ENCODE results near the gene KCNK6.
A peak's percentile ranks its signal among the peaks of the same experiment; 100 is the strongest.

The KCNK6 gene

DNA sequence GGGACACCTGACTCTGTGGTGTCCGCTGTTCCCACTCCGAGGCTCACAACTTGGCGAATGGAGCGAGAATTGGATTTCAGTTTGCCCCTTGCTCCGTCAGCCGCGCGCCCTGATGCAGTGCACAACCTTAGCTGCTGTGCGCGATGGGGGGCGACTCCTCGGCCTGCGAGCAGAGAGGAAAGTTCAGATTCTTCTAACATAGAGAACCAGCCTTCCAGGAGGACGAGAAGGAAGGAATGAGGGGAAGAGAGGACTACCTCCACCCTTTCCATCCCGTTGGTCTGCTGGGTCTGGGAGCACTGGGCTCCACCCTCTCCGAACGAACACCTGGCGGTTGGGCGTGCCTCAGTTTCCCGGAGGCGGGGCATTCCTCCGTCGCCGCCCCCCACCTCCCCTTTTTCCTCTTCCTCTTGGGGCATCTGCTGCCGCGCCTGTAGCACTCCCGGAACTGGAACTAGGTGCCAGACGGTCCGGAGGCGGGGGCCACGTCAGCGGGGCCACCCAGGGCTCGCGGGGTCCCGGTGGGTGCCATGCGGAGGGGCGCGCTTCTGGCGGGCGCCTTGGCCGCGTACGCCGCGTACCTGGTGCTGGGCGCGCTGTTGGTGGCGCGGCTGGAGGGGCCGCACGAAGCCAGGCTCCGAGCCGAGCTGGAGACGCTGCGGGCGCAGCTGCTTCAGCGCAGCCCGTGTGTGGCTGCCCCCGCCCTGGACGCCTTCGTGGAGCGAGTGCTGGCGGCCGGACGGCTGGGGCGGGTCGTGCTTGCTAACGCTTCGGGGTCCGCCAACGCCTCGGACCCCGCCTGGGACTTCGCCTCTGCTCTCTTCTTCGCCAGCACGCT, at the start of gene KCNK6:
KCNK6 (plus strand) TSS at position 425 of the 838 bp plus-strand sequence; CDS start at position 531, 106 bp downstream.
- DNase-seq (ENCODE audit: low spot score) = peak; percentile 74

DNA sequence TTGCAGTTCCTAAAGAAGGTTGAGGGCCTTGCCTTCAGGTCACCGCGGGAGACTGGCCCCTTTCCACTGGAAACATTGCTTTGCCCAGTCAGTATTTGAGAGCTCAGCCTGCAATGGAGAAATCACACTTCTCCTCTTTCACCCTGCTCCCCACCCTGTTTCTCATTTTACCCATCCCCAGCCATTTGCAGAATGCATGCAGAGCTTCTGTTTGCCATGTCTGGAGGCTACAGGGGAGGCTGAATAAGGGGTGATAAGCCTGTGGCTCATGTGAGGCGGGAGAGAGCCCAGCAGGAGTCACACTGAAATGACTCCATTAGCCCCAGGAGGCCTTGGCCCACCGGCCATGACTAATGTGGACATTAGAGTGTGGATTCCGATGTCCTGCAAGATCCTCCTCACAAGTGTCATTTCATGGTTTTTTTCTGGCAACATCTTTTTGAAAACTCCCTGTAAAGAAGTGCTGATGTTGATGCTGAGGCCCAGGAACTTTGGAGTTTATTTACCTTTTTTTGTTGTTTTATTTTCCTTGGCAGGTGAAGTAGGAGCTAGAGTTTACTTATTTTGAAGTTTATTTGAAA, 49.0 kb upstream of the KCNK6 start:
- peak; percentile 48 for DNase-seq (ENCODE audit: low spot score)

DNA sequence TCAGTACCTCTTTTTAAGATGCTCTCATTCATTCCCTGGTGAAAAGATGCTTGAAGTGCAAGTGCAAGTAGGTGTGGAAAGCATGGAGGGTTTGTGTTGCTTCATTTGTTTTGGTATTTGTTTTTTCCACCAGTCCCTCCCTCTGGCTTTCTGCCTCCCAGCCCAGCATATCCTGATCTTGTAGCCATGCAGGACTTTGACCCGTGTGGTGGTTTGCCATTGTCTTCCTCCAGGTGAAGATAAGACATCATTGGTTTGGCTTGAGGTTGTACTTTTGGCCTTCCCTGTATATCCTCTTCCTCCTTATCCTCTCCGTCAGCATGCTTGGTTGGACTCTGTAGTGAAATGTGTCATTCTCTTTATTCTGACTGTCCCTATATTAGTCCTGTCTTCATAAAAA, 46.1 kb upstream of the KCNK6 start:
- DNase-seq (ENCODE audit: low spot score) = peak; percentile 81

DNA sequence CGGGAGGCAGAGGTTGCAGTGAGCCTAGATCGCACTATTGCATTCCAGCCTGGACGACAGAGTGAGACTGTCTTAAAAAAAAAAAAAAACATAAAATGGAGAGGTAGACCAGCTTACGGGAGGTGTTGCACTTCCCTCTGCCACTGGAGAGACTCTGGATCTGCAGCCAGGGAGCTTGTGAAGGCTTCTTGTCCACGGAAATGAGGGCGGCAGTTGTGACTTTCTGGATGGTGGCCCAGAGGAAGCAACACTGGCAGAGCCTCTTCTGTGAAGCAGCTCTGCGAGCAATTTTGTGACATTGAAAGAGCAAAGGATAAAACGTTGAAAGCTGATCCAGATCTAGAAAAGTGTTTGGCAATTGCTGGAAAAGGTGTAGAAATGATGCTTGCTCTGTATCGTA, 44.9 kb upstream of the KCNK6 start:
- DNase-seq (ENCODE audit: low spot score) = no peak

DNA sequence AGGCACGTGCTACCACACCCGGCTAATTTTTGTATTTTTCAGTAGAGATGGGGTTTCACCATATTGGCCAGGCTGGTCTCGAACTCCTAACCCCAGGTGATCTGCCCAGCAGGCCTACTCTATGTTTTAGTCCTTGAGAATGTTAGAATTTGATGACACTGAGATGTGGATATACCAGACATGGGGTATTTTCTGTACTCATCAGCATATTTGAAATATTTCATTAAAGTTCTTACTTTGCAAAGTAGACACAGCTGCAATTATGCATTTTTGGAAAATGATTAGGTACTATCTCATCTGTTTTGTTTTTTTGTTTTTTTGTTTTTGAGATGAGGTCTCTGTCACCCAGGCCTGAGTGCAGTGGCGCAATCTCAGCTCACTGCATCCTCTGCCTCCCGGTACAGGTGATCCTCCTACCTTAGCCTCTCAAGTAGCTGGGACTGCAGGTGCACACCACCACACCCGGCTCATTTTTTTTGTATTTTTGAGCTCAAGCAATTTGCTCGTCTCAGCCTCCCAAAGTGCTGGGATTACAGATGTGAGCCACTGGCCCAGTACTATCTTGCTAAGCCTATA, 42.6 kb upstream of the KCNK6 start:
- no peak for DNase-seq (ENCODE audit: low spot score)

DNA sequence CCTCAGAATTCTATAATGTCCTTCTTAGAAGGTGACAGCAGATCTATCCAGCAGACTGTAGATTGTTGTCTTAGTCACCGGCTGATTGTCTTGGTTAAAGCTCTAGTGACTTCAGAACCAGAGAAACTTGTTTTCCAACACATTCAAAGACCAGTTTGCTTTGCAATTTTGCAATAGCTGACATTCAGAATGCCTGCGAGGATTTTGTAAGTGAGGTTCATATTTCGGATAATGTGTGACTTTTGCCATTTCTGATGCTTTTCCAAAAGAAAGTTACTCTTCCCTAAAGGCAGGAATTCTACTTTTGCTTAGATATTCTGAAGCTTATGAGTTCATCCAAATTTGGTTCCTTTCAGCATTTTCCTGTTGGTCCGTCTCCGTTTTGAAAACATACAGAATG, 42.1 kb upstream of the KCNK6 start:
- no peak for DNase-seq (ENCODE audit: low spot score)

DNA sequence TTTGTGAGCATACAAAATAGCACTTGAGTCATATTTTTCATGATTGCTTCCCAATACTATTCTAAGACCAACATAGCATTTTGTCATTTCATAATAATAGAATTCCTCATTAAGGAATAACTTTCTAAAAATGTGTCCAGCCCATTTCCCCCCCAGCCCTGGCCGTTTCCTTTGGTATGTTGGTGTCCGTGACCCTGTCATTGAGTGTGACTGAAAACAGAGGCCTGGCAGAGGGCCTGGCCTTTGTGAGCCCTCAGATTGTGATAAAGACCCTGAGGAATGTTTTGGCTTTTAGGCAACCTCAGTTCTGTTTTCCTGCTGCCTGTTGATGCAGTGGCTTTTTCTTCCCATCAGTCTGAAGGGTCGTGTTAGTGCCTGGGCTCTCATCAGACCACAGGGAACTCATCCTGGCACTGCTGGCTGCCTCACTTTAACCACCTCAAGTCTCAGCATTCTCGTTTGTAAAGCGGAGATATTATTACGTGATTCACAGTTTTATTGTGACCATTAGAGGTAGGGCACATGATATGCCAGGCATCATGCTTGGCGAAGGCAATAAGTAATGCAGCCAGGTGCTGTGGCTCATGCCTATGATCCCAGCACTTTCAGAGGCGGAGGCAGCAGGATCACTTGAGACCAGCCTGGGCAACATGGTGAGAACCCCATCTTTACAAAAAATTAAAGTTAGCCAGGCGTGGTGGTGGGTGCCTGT, 41.5 kb upstream of the KCNK6 start:
- DNase-seq (ENCODE audit: low spot score) = no peak

DNA sequence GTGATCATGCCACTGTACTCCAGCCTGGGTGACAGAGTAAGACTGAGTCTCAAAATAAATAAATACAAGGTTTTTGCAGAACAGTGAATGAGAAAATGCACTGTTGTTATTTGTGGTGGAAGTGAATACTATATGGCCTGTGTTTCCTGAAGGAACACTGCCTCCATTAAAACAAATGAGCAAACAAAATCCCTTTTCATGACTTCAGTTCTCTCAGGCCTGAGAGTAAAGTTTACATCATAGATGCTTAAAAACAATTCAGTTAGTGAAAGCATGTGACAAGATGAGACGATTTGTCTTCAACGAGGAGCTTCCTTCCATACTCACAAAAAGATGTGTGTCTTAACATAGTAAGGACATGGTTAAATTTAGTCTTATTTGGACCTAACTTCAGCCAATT, 40.9 kb upstream of the KCNK6 start:
- no peak for DNase-seq (ENCODE audit: low spot score)

DNA sequence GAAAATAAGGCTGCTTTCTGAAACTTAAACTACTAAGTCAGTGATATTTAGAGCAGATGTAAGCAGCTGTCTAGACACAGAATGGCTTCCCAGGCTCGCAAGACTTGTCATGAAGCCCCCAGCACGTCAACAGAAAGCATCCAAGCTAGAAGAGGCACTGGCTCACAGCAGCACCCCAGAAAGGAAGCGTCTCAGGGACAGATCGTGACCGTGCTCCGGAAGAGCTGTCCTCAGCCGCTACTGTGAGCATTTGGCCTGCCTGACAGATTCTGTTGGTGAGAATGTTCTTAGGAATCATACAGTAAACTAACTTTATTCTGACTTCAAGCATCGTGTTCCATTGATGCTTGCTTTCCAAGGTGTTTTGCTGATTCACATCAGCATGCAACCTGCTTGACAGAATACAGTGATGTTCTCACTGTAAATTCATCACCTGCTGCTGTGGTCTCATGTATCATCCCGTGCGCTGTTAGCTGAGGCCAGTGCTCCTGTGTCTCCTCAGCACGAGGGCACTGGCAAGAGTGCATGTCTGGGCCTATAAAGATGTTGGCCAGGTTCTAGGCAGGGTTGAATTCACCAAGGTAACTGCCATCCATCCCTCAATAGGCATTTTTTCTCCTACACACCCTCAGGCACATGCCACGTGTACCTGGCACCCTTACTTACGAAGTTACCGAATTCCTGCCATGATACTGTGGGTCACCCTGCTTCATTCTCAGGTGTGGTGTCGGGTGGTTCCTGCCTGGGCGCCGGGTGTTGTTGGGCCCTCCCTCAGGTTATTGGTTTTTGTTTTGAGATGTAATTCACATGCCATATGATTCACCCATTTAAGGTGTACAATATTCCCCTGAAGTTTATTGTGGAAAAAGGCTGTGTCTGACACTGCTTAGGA, 39.4 kb upstream of the KCNK6 start:
- DNase-seq (ENCODE audit: low spot score) = no peak

DNA sequence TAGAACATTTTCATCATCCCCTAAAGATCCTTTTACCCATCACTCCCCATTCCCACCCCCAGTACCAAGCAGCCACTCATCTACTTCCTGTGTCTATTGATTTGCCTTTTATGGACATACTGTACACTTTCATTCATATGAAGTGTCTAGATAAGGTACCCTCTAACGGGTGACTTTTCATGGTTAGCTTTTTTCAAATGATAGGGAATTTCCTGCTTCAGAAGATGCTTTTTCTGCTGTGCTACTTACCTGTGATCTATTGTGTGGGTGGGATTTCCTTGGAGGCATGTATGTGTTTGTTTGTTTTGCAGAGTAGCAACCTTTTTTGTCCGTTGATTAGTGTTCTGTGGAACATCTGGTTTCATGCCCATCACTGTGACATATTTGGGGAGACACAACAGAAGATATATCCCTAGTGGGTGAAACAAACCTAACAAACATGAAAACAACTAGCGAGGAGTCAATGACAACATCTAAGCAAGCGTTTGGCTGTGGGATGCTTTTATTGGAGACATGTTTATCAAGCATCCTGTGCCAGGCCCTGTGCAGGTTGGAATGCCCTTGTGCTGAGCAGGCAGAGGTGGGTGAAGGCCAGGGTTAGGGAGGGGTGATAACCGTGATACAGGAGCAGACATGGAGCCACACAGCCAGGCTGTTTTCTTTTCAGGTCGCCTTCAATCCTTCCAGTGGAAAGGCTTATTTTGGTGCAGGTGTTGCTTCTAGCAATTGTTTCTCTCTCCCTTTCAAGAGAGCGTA, 37.7 kb upstream of the KCNK6 start:
- DNase-seq (ENCODE audit: low spot score) = no peak

DNA sequence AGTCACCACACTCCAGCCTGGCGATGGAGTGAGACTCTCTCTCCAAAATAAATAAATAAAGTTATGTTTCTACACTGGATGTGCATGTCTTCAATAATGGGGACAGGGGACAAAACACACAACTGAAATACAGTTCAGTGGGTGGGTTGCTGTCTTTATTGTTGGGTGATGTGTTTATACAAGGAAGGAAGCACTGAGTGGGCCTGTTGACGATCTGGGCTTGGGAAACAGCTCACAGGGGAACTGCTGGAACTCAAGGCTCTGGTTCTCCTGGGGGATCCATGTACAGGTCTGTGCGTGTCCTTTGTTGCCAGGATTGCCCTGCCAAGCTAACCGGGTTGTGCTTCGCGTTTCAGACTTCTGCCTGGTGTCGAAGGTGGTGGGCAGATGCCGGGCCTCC, 36.4 kb upstream of the KCNK6 start:
- no peak for DNase-seq (ENCODE audit: low spot score)

DNA sequence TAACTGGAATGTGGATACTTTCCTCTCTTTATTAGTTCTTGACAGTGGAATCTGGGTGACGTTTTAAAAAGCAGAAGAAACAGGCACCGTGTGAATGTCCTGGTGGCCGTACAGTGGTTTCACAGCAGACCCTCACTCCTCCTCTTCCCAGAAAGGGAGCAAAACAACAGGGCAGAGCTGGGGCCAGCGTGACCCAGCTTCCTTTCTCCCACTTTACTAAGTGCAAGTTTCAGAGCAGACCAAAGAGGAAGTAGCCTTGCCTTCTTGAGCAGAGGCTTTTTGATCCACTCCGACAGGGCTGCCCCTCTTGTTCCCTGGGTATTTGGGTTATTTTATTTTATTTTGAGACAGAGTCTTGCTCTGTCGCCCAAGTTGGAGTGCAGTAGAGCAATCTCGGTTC, 35.2 kb upstream of the KCNK6 start:
- no peak for DNase-seq (ENCODE audit: low spot score)

DNA sequence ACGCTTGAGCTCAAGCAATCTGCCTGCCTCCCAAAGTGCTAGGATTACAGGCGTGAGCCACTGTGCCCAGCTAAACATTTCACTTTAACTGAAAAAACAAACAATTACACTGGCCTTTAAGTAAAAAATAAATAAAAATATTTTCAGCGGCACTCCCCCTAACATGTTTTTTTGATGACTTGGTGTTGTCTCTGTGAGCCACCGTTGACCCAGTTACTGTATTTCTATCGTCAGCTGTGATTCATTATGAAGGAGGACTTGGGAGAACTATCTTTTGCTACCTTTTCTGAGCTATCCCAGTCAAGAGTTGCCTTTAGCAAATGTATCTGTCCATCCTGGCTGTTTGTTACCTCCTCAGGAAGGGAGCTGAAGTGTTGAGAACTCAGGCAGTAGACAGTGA, 34.1 kb upstream of the KCNK6 start:
- DNase-seq (ENCODE audit: low spot score) = no peak

DNA sequence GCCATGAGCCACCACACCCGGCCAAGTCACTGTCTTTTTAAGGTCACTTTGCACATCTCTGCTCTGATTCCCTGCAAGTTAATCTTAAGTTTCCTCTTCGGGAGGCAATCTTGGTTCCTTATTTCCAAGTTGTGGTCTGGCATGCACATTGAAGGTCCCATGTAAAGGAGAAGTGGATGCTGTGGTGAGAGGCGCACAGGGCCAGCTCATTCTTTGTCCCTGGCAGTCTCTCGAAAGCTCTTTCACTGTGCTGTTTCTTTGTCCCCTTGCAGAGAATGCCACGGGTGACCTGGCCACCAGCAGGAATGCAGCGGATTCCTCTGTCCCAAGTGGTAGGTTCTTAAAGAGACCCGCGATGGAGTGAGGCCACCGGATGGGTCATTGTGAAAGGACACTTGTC, 32.0 kb upstream of the KCNK6 start:
- no peak for DNase-seq (ENCODE audit: low spot score)

DNA sequence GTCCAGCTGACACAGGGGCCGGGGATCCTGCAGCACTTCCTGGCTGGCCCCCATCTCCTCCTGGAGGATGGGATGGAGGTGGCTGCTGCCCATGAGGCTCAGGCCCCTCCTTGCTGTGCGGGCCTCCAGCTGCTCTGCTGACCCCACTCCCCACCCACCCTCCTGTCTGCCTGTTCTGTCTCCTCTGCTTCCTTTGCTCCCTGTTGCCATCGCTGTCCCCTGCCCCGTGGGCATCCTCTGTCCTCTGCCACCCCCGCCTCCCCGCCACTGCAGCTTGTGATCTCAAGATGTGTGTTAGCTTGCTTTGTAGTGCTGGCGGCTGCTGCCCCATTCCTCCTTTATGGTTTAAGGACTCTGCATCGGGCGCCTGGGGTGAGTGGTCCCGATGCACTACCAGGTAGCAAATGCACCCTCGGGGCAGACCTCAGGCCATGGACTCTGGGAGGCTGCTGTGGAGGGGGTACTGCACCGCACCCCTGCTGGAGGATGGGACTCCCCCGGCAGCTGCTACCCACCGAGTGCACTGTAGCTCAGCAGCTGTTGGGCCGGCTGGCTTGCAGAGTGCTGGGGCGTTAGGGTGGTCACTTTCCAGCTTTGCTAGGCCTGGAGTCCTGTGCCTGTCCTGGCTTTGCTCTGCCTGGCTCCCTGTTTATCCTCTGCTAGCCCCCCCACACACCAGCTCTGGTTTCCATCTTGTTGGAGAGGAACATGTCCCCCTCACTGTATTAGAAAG, 31.4 kb upstream of the KCNK6 start:
- no peak for DNase-seq (ENCODE audit: low spot score)

DNA sequence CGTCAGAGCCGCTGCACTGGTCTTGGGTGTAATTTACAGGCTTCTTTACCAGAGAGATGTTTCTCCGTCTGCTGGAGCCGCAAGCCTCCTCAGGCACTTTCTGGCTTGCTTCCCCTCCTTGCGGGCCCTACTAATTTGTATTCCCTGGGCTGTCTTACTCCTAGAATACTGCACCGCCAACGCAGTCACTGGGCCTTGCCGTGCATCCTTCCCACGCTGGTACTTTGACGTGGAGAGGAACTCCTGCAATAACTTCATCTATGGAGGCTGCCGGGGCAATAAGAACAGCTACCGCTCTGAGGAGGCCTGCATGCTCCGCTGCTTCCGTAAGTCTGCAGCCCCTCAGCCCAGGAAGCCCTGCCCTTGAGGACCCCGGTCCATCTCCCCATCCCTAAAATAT, 29.7 kb upstream of the KCNK6 start:
- DNase-seq (ENCODE audit: low spot score) = no peak

DNA sequence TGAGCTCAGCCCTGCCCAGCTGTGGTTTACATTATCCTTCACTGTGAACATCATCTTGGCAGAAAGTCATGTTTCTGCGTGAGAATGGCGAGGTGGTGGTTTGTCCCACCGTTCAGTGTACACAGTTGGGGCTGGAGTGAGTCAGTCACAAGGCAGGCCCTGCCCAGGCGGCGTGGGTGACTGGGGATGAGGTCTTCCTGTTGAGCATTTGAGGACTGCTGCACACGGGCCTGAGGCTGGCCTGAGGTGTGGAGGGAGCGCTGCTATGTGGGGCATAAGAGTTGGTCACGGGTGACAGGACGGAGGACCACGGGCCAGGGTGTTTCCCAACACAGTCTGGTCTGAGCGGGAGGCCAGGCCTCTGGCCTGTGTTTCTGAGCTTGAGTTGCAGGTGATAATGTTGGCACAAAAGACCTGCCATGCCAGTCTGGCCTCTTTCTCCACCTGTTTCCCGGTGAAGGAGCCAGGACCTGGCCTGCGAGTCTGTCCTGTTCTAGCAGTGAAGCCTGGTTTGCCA, 29.0 kb upstream of the KCNK6 start:
- no peak for DNase-seq (ENCODE audit: low spot score)

DNA sequence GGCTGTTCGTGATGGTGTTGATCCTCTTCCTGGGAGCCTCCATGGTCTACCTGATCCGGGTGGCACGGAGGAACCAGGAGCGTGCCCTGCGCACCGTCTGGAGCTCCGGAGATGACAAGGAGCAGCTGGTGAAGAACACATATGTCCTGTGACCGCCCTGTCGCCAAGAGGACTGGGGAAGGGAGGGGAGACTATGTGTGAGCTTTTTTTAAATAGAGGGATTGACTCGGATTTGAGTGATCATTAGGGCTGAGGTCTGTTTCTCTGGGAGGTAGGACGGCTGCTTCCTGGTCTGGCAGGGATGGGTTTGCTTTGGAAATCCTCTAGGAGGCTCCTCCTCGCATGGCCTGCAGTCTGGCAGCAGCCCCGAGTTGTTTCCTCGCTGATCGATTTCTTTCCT, 27.8 kb upstream of the KCNK6 start:
- DNase-seq (ENCODE audit: low spot score) = no peak

DNA sequence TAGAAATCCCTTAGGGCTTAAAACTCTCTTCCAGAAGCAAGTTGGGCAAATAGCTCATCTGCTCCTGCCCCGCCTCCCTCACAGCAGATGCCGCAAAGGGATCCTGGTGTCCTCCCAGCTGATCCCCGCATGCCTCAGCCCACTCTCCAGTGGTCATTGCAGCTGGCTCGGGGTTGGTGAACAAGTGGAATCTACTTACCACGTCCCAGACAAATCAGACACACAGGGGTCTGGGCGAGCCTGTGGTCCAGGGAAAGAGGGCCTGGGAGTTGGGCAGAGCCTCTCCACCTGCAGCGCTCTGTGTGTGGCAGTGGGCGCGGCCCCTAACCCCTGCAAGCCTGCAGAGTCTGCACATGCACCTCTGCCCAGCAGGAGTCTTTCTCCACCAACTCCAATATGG, 26.4 kb upstream of the KCNK6 start:
- no peak for DNase-seq (ENCODE audit: low spot score)

DNA sequence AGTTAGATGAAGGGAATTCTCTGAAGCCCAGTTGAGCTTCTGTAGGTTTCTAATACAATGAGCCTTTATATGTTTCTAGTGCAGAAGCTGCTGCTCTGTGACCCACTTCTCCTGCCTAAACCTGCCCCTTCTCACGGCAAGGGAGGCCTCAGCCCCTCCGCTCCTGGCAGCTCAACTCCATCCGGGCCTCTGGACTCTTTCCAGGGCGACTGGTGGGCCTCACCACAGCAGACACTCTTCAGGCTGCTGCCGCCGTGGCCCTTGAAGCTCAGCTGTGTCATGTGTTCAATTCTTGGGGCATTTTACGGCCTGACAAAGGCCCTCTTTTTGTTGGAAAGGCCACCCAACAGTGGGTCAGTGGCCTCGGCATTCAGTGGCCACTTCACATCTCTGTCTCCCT, 25.6 kb upstream of the KCNK6 start:
- DNase-seq (ENCODE audit: low spot score) = no peak

Data from LoVo (cell line).